NCI-H2107 treated with DMSO at 0.1 percent for 48 hours (cell line): ENCODE measurements around the gene TCF4.

Source experiments
- DNase-seq: peaks from one replicate; lab custom pipeline; 2025; ENCODE audit not compliant: unreplicated experiment; lab: John Stamatoyannopoulos, UW

The TCF4 gene

GRCh38 chr18:55354795-55355194, 233.2 kb downstream of the TCF4 start:
- no peak for DNase-seq

- no peak for DNase-seq
These were observed 234.2 kb downstream of the TCF4 start for GRCh38 chr18:55353806-55354205.

GRCh38 chr18:55353391-55353790, 234.6 kb downstream of the TCF4 start:
- DNase-seq, result no peak

- no peak for DNase-seq
These were observed 235.8 kb downstream of the TCF4 start for GRCh38 chr18:55351980-55352714.

- no peak for DNase-seq
These were observed 236.7 kb downstream of the TCF4 start for GRCh38 chr18:55351241-55351691.

GRCh38 chr18:55349685-55350084, 238.3 kb downstream of the TCF4 start:
- DNase-seq, result no peak

GRCh38 chr18:55346961-55347740, 240.8 kb downstream of the TCF4 start:
- no peak for DNase-seq

GRCh38 chr18:55346387-55346786, 241.6 kb downstream of the TCF4 start:
- no peak for DNase-seq

- DNase-seq, result no peak
These were observed 242.7 kb downstream of the TCF4 start for GRCh38 chr18:55345103-55345950.

- DNase-seq, result peak; percentile 49
These were observed 244.5 kb downstream of the TCF4 start for GRCh38 chr18:55343396-55344073.

GRCh38 chr18:55340998-55341397, 247.0 kb downstream of the TCF4 start:
- no peak for DNase-seq

- no peak for DNase-seq
These were observed 248.0 kb downstream of the TCF4 start for GRCh38 chr18:55339990-55340389.

GRCh38 chr18:55338978-55339650, 248.9 kb downstream of the TCF4 start:
- no peak for DNase-seq

GRCh38 chr18:55337908-55338521, 250.0 kb downstream of the TCF4 start:
- DNase-seq, result no peak

GRCh38 chr18:55337138-55337537, 250.9 kb downstream of the TCF4 start:
- no peak for DNase-seq

GRCh38 chr18:55336438-55337100, 251.4 kb downstream of the TCF4 start:
- no peak for DNase-seq

GRCh38 chr18:55334875-55335274, 253.1 kb downstream of the TCF4 start:
- no peak for DNase-seq

GRCh38 chr18:55331301-55331700, 256.7 kb downstream of the TCF4 start:
- no peak for DNase-seq

- no peak for DNase-seq
These were observed 259.7 kb downstream of the TCF4 start for GRCh38 chr18:55328301-55328700.
